DOHH2 (cell line): Measurements from ENCODE around the gene TTC27.

Experiments used
- EZH2phosphoT487 ChIP-seq: fragments of 200-600 bp; sonication (generic); IDR thresholded peaks from 2 replicates; pipeline ENCODE4 v1.6.1; 2017; ENCODE audit warnings: borderline replicate concordance, mild to moderate bottlenecking, antibody characterized with exemption, low read length, moderate library complexity, mixed read lengths
- TF ChIP-seq, protein P1 (sequence below): fragments of 200-600 bp; sonication (generic); IDR thresholded peaks from one replicate; pipeline ENCODE4 v1.5.1; 2014; ENCODE audit warnings: antibody characterized with exemption, mild to moderate bottlenecking, low read depth, low read length; ENCODE audit not compliant: poor library complexity, severe bottlenecking

DNA sequence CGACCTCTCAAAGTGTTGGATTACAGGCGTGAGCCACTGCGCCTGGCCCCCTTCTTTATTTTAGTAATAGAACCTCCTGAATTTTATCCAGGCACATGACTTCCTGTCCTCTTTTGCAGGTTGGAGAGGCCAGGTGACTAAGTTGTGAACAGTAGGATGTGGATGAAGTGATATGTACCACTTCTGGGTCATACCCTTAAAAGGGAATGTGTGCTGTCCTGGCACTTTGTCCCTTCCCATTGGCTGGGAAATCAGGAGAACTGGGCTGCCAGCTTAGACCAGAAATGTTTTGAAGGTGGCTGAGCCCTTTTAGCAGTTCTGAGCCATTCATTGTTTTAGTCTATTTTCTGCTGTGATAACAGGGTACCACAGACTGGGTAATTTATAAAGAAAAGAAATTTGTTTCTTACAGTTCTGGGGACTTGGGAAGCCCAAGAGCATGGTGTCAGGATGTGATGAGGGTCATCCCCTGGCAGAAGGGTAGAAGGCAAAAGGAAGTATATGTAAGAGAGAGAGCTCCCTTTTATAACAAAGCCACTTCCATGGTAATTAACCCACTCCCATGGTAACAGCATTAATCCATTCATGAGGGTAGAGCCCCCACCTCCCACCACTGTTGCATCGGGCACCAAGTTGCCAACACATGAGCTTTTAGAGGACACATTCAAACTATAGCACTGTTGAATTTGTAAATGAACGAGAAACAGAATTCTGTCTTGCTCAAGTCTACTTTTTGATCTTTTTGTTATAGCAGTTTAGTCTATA lies 79.1 kb downstream of the TTC27 start:
- TF ChIP-seq, protein P1, sequence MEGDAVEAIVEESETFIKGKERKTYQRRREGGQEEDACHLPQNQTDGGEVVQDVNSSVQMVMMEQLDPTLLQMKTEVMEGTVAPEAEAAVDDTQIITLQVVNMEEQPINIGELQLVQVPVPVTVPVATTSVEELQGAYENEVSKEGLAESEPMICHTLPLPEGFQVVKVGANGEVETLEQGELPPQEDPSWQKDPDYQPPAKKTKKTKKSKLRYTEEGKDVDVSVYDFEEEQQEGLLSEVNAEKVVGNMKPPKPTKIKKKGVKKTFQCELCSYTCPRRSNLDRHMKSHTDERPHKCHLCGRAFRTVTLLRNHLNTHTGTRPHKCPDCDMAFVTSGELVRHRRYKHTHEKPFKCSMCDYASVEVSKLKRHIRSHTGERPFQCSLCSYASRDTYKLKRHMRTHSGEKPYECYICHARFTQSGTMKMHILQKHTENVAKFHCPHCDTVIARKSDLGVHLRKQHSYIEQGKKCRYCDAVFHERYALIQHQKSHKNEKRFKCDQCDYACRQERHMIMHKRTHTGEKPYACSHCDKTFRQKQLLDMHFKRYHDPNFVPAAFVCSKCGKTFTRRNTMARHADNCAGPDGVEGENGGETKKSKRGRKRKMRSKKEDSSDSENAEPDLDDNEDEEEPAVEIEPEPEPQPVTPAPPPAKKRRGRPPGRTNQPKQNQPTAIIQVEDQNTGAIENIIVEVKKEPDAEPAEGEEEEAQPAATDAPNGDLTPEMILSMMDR = no peak
- no peak for TF ChIP-seq EZH2phosphoT487
